ENCODE results near the gene LZTS3. TPM values are rescaled to one million over a fixed set of nuclear protein-coding genes. Genes with fewer than 3 reads are reported as not detected.

LZTS3 gene
- total RNA-seq, 4 donors from 2014 or later, result 9.0 to 13.5 (median 9.7) TPM

GRCh38 chr20:3150908-3151307, 22.4 kb downstream of the LZTS3 start:
- in situ Hi-C loops (cut with MboI; ENCODE audit: low pct_ligation_motif_present in 1 of 4, low pct_unique_long_range_greater_than_20kb in 1 of 4, low sequenced_read_pairs in 3 of 4) (no loop called here), intact Hi-C loops (cut with DNase I; ENCODE audit: low total_unique reads) (no loop called here)
- Histone ChIP-seq H3K27ac (no peak overlapping the region), H3K4me1 (peaks cover 0 to 28% (median 4%) of the 10 kb centered on the region in 4 donors), H3K36me3 (peaks cover 0 to 29% (median 3%) of the 10 kb centered on the region in 4 donors), H3K4me3 (no peak overlapping the region), H3K27me3 (no peaks in the 10 kb centered on the region), H3K9me3 (no peaks in the 10 kb centered on the region)
- no peak for DNase-seq
- TF ChIP-seq POLR2AphosphoS5 (IDR thresholded peaks at IDR 0.05) (no peak), EP300 (IDR thresholded peaks at IDR 0.05; ENCODE audit: low read depth) (no peak), POLR2A (IDR thresholded peaks at IDR 0.05) (no peak), CTCF (IDR thresholded peaks at IDR 0.05) (no peak)

- no peak for TF ChIP-seq POLR2AphosphoS5 (IDR thresholded peaks at IDR 0.05)
- no peak for TF ChIP-seq EP300 (IDR thresholded peaks at IDR 0.05; ENCODE audit: low read depth)
- TF ChIP-seq POLR2A (IDR thresholded peaks at IDR 0.05), result no peak
- no peak for TF ChIP-seq CTCF (IDR thresholded peaks at IDR 0.05)
- Histone ChIP-seq H3K27me3 (no peaks in the 10 kb centered on the region), H3K9me3 (no peaks in the 10 kb centered on the region), H3K36me3 (peaks cover 0 to 22% (median 3%) of the 10 kb centered on the region in 4 donors), H3K27ac (no peak overlapping the region), H3K4me3 (no peak overlapping the region), H3K4me1 (peaks cover 0 to 6% (median 0%) of the 10 kb centered on the region in 4 donors)
- in situ Hi-C loops (cut with MboI; ENCODE audit: low pct_ligation_motif_present in 1 of 4, low pct_unique_long_range_greater_than_20kb in 1 of 4, low sequenced_read_pairs in 3 of 4) (no loop called here), intact Hi-C loops (cut with DNase I; ENCODE audit: low total_unique reads) (no loop called here)
- DNase-seq, result no peak
- WGBS, 2 donors (ENCODE audit: low coverage in 1 of 2), result 95 to 100% methylated on average over 1 to 10 of the region's 10 CpGs
Measured at GRCh38 chr20:3146732-3147341, 26.5 kb downstream of the LZTS3 start.

- Histone ChIP-seq H3K27ac (no peak overlapping the region), H3K27me3 (no peaks in the 10 kb centered on the region), H3K4me1 (no peaks in the 10 kb centered on the region), H3K4me3 (no peak overlapping the region), H3K9me3 (no peaks in the 10 kb centered on the region), H3K36me3 (peaks cover 0 to 2% (median 0%) of the 10 kb centered on the region in 4 donors)
- no peak for DNase-seq
- TF ChIP-seq POLR2AphosphoS5 (IDR thresholded peaks at IDR 0.05), result no peak
- TF ChIP-seq CTCF (IDR thresholded peaks at IDR 0.05), result no peak
- no peak for TF ChIP-seq POLR2A (IDR thresholded peaks at IDR 0.05)
- TF ChIP-seq EP300 (IDR thresholded peaks at IDR 0.05; ENCODE audit: low read depth), result no peak
- WGBS, 2 donors (ENCODE audit: low coverage in 1 of 2), result 97% methylated on average over 3 of the region's 3 CpGs; no CpG with 5 or more reads in 1 of the 2 donors
- in situ Hi-C loops (cut with MboI; ENCODE audit: low pct_ligation_motif_present in 1 of 4, low pct_unique_long_range_greater_than_20kb in 1 of 4, low sequenced_read_pairs in 3 of 4) (no loop called here), intact Hi-C loops (cut with DNase I; ENCODE audit: low total_unique reads) (no loop called here)
Measured at GRCh38 chr20:3141757-3142156, 31.6 kb downstream of the LZTS3 start.

GRCh38 chr20:3137492-3137891, 35.9 kb downstream of the LZTS3 start:
- no peak overlapping the region for H3K4me3 ChIP-seq
- H3K27ac ChIP-seq, result no peak overlapping the region
- TF ChIP-seq POLR2AphosphoS5 (IDR thresholded peaks at IDR 0.05) (no peak), CTCF (IDR thresholded peaks at IDR 0.05) (no peak), EP300 (IDR thresholded peaks at IDR 0.05; ENCODE audit: low read depth) (no peak), POLR2A (IDR thresholded peaks at IDR 0.05) (no peak)
- H3K27me3 ChIP-seq, result no peaks in the 10 kb centered on the region
- no peak for DNase-seq
- H3K4me1 ChIP-seq, result no peaks in the 10 kb centered on the region
- in situ Hi-C loops (cut with MboI; ENCODE audit: low pct_ligation_motif_present in 1 of 4, low pct_unique_long_range_greater_than_20kb in 1 of 4, low sequenced_read_pairs in 3 of 4), result no loop called here
- no peaks in the 10 kb centered on the region for H3K9me3 ChIP-seq
- intact Hi-C loops (cut with DNase I; ENCODE audit: low total_unique reads), result no loop called here
- WGBS, 2 donors (ENCODE audit: low coverage in 1 of 2), result 90 to 92% methylated on average over 2 of the region's 2 CpGs
- H3K36me3 ChIP-seq, result no peaks in the 10 kb centered on the region
